ENCODE results near the gene ESYT3. TPM values are rescaled to one million over a fixed set of nuclear protein-coding genes. Genes with fewer than 3 reads are reported as not detected.

Gene ESYT3
- total and polyA plus RNA-seq, 9 of the 15 experiments (the other 6 are each of a cell fraction or from before 2014, with no cell fraction given), result not detected

DNA sequence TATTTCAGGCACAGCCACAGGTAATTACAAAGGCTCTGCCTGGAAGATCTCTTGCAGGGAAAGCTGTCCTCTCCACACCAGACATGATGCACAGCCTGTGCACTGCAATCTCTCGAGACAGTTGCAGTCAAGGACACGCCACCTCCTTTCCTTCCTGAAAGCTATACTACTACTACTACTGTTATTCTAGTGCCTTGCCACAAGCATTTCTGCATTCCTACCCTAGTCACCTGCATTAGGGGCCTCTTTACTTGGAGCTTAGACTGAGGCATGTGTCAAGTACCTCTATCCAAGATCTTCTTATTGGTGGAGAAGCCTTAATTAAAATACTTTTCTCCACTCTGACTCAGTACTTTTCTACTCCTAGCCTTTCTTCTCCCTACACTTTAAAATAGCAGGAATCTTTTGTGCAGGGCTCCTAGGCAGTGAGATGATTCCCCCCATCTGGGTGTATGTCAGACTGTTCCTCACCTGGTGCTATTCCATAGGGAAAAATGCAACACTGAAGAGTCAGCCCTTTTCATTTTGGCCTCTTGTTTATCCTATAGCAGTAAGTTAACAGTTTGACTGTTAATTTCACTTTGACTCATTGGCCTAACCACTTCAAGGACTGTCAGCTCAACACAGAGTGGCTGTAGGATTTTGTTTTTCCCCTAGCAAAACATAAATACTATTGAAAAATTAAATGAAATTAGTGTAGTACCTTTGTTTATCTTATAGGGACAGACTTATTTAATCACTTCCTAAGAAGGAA, 78.9 kb downstream of the ESYT3 start:
- WGBS (ENCODE audit: insufficient coverage, low coverage, missing lambda C conversion rate), result 63% methylated on average over 2 of the region's 2 CpGs
- no peak for FAIRE-seq
- Histone ChIP-seq H3K36me3 (ENCODE audit: control insufficient read depth, insufficient read depth, low read length) (no peaks in the 10 kb centered on the region), H2AFZ (ENCODE audit: low read depth, low read length) (no peak overlapping the region), H3K4me1 (replicated peaks in 1 of 2; ENCODE audit: control insufficient read depth in 2 of 2, insufficient read depth in 2 of 2, low read length in 2 of 2) (no peaks in the 10 kb centered on the region), H3K79me2 (ENCODE audit: control insufficient read depth, insufficient read depth, low read length) (no peaks in the 10 kb centered on the region), H3K27ac (ENCODE audit: extremely low read depth, low read depth, low read length) (no peak overlapping the region), H3K4me3 (no peak overlapping the region), H3K9me3 (replicated peaks; ENCODE audit: control insufficient read depth, insufficient read depth, low read depth, low read length) (no peaks in the 10 kb centered on the region), H3K4me2 (ENCODE audit: insufficient read depth, low read length) (no peak overlapping the region), H3K27me3 (ENCODE audit: control insufficient read depth in 2 of 2, insufficient read depth in 2 of 2, low read length in 2 of 2) (no peaks in the 10 kb centered on the region), H3K9me1 (ENCODE audit: control insufficient read depth, insufficient read depth, low read length) (no peaks in the 10 kb centered on the region), H3K9ac (ENCODE audit: insufficient read depth in 1 of 2, low read depth in 2 of 2, low read length in 2 of 2) (no peak overlapping the region), H4K20me1 (replicated peaks; ENCODE audit: control insufficient read depth, insufficient read depth, low read length) (no peaks in the 10 kb centered on the region)
- ATAC-seq, result no peak
- in situ Hi-C loops (cut with MboI), result no loop called here
- intact Hi-C loops (cut with micrococcal nuclease), result no loop called here
- DNase-seq (ENCODE audit: extremely low read depth in 1 of 4, low spot score in 3 of 4), result no peak
- TF ChIP-seq, protein P1, sequence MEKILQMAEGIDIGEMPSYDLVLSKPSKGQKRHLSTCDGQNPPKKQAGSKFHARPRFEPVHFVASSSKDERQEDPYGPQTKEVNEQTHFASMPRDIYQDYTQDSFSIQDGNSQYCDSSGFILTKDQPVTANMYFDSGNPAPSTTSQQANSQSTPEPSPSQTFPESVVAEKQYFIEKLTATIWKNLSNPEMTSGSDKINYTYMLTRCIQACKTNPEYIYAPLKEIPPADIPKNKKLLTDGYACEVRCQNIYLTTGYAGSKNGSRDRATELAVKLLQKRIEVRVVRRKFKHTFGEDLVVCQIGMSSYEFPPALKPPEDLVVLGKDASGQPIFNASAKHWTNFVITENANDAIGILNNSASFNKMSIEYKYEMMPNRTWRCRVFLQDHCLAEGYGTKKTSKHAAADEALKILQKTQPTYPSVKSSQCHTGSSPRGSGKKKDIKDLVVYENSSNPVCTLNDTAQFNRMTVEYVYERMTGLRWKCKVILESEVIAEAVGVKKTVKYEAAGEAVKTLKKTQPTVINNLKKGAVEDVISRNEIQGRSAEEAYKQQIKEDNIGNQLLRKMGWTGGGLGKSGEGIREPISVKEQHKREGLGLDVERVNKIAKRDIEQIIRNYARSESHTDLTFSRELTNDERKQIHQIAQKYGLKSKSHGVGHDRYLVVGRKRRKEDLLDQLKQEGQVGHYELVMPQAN (IDR thresholded peaks at IDR 0.05; ENCODE audit: borderline replicate concordance), result no peak
- TF ChIP-seq, protein P2, sequence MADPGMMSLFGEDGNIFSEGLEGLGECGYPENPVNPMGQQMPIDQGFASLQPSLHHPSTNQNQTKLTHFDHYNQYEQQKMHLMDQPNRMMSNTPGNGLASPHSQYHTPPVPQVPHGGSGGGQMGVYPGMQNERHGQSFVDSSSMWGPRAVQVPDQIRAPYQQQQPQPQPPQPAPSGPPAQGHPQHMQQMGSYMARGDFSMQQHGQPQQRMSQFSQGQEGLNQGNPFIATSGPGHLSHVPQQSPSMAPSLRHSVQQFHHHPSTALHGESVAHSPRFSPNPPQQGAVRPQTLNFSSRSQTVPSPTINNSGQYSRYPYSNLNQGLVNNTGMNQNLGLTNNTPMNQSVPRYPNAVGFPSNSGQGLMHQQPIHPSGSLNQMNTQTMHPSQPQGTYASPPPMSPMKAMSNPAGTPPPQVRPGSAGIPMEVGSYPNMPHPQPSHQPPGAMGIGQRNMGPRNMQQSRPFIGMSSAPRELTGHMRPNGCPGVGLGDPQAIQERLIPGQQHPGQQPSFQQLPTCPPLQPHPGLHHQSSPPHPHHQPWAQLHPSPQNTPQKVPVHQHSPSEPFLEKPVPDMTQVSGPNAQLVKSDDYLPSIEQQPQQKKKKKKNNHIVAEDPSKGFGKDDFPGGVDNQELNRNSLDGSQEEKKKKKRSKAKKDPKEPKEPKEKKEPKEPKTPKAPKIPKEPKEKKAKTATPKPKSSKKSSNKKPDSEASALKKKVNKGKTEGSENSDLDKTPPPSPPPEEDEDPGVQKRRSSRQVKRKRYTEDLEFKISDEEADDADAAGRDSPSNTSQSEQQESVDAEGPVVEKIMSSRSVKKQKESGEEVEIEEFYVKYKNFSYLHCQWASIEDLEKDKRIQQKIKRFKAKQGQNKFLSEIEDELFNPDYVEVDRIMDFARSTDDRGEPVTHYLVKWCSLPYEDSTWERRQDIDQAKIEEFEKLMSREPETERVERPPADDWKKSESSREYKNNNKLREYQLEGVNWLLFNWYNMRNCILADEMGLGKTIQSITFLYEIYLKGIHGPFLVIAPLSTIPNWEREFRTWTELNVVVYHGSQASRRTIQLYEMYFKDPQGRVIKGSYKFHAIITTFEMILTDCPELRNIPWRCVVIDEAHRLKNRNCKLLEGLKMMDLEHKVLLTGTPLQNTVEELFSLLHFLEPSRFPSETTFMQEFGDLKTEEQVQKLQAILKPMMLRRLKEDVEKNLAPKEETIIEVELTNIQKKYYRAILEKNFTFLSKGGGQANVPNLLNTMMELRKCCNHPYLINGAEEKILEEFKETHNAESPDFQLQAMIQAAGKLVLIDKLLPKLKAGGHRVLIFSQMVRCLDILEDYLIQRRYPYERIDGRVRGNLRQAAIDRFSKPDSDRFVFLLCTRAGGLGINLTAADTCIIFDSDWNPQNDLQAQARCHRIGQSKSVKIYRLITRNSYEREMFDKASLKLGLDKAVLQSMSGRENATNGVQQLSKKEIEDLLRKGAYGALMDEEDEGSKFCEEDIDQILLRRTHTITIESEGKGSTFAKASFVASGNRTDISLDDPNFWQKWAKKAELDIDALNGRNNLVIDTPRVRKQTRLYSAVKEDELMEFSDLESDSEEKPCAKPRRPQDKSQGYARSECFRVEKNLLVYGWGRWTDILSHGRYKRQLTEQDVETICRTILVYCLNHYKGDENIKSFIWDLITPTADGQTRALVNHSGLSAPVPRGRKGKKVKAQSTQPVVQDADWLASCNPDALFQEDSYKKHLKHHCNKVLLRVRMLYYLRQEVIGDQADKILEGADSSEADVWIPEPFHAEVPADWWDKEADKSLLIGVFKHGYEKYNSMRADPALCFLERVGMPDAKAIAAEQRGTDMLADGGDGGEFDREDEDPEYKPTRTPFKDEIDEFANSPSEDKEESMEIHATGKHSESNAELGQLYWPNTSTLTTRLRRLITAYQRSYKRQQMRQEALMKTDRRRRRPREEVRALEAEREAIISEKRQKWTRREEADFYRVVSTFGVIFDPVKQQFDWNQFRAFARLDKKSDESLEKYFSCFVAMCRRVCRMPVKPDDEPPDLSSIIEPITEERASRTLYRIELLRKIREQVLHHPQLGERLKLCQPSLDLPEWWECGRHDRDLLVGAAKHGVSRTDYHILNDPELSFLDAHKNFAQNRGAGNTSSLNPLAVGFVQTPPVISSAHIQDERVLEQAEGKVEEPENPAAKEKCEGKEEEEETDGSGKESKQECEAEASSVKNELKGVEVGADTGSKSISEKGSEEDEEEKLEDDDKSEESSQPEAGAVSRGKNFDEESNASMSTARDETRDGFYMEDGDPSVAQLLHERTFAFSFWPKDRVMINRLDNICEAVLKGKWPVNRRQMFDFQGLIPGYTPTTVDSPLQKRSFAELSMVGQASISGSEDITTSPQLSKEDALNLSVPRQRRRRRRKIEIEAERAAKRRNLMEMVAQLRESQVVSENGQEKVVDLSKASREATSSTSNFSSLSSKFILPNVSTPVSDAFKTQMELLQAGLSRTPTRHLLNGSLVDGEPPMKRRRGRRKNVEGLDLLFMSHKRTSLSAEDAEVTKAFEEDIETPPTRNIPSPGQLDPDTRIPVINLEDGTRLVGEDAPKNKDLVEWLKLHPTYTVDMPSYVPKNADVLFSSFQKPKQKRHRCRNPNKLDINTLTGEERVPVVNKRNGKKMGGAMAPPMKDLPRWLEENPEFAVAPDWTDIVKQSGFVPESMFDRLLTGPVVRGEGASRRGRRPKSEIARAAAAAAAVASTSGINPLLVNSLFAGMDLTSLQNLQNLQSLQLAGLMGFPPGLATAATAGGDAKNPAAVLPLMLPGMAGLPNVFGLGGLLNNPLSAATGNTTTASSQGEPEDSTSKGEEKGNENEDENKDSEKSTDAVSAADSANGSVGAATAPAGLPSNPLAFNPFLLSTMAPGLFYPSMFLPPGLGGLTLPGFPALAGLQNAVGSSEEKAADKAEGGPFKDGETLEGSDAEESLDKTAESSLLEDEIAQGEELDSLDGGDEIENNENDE (IDR thresholded peaks at IDR 0.05; ENCODE audit: low read depth, low read length), result no peak
- TF ChIP-seq HOXB6 (CRISPR knock-in tag; IDR thresholded peaks at IDR 0.05; ENCODE audit: borderline replicate concordance) (no peak), STAT5A (IDR thresholded peaks at IDR 0.05; ENCODE audit: borderline replicate concordance, low read length) (no peak), SLC30A9 (CRISPR knock-in tag; IDR thresholded peaks at IDR 0.05) (no peak), ATF7 (IDR thresholded peaks at IDR 0.05) (no peak)
- BruUV-seq (replicated peaks), result no TSS peak
- POLR2A ChIA-PET, result interaction anchor here (0.7 kb wide), 1 partner anchor 17 kb away, joined by 3 read pairs; no protein-coding TSS in a partner anchor
- CTCF ChIA-PET (ENCODE audit: low intra/inter-chr PET ratio), result no interaction called here

All from K562 (cell line).